Measurements from ENCODE around the gene TLE4.
"Not testable (repeated sequence)": the region's sequence is repeated elsewhere in the genome, so short reads cannot be mapped to it uniquely, and the experiment has no call there.

The TLE4 gene

DNA sequence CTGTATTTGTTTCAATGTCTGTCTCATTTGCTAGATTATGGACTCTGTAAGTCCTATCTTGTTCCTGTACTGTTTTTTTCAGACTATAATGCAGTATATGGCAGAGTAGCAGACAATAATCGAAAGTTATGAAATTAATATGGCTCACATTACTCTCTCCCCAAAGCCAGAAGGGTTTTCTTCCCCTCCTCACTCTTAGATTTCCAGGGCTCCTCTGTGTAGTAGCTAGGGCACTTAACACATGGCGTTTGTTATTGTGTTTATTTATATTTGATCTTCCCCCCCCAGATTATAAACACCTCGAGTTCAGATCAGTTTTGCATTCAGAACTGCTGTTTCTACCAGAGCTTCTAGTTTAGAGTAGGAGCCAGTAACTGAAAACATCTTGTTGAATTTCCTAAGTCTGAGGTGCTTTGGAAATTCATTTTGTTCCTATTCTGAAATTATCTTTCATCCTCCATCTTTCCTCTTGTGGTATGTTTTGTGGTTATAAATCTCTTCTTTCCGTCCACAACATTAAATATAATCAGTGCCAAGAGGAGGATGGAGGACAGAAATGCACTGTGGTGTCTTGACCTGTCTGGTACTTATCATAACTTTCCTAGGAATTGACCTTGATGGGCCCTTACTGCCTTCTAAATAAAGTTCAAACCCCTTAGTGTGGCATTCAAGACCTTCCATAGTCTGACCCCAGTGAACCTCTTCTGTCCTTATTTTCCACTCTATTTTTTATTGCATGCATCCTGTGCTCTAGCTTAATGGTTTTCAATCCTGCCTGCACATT, 27.0 kb downstream of the TLE4 start:
- TF ChIP-seq CTCF (IDR thresholded peaks at IDR 0.05; ENCODE audit: low read depth, low read length, missing control alignments), result no peak
- no peak overlapping the region for H3K4me3 ChIP-seq (replicated peaks; ENCODE audit: low read depth, low read length)
- no peak for DNase-seq (ENCODE audit: extremely low read depth, low read depth)

DNA sequence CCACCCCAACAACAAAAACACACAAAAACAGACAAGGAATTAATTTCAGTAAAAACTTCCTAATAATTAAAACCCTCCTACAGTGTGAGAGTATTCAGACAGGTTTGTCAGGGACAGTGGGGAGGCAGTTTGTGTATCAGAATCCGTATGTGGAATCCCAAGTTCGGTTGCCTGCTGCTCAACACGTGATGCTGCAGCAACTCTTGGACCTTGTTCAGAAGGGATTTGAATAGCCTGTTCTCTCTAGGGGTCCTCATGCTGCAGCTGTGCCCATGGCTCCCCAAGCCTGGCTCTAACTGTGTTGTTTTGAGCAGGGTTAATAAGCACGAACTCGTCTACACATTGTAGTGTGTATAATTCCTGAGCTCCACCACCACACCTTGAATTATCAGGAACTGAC, 28.7 kb downstream of the TLE4 start:
- H3K4me3 ChIP-seq (replicated peaks; ENCODE audit: low read depth, low read length), result no peak overlapping the region
- no peak for DNase-seq (ENCODE audit: extremely low read depth, low read depth)
- no peak for TF ChIP-seq CTCF (IDR thresholded peaks at IDR 0.05; ENCODE audit: low read depth, low read length, missing control alignments)

- no peak for DNase-seq (ENCODE audit: extremely low read depth, low read depth)
- no peak for TF ChIP-seq CTCF (IDR thresholded peaks at IDR 0.05; ENCODE audit: low read depth, low read length, missing control alignments)
- H3K4me3 ChIP-seq (replicated peaks; ENCODE audit: low read depth, low read length), result no peak overlapping the region
These were observed 31.6 kb downstream of the TLE4 start for GRCh38 chr9:79603222-79603920.

DNA sequence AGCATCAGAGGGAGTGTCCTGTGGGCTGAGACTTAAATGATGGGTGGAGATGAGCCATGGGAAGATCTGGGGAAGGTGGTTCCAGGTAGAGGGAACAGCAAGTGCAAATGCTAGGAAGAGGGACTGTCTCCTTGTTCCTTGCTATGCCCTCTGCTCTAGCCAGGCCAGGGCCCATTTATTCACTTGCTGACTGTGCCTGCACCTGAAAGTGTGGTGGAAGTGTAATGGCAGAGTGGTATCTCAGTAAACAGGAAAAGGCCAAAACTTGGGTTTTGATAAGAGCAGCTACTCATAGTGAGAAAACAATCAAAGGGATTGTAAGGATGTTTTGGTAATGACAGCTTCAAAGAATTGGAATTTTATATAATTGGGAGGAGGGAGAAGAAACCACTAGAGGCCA, 32.4 kb downstream of the TLE4 start:
- TF ChIP-seq CTCF (IDR thresholded peaks at IDR 0.05; ENCODE audit: low read depth, low read length, missing control alignments), result no peak
- no peak overlapping the region for H3K4me3 ChIP-seq (replicated peaks; ENCODE audit: low read depth, low read length)
- no peak for DNase-seq (ENCODE audit: extremely low read depth, low read depth)

DNA sequence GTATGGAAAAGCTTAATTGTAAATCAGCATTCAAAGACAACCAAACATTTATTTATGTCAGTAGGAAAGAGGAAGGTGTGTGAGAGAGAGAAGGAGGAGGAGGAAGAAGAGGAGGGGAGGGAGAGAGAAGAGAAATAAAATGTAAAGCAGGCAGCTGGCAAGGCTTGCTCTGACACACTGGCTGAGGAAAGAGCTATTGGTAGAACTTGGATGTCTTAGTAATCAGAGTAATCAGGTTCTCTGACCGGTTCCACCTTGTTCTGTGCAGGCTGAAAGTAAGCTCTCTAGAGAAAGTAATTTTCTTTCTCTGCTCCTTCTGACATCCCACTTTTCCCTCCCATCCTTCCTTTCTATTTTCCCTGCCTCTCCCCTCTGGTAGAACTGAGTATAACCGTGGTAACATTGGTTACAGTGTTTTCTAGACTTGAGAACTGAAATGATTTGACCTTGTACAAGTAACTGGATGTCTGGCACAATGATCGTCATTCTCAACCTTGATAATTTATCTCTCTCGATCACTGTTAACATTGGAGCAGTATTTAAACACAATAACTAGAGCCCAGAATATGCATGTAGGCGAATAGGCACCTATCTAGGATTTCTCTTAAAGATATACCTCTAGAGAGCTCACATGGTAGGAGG, 33.3 kb downstream of the TLE4 start:
- H3K4me3 ChIP-seq (replicated peaks; ENCODE audit: low read depth, low read length), result no peak overlapping the region
- DNase-seq (ENCODE audit: extremely low read depth, low read depth), result no peak
- no peak for TF ChIP-seq CTCF (IDR thresholded peaks at IDR 0.05; ENCODE audit: low read depth, low read length, missing control alignments)

- not testable (repeated sequence) for DNase-seq (ENCODE audit: extremely low read depth, low read depth); H3K4me3 ChIP-seq (replicated peaks; ENCODE audit: low read depth, low read length)
These were observed 34.8 kb downstream of the TLE4 start for GRCh38 chr9:79606529-79606928.

GRCh38 chr9:79609468-79610018, 37.8 kb downstream of the TLE4 start:
- no peak for DNase-seq (ENCODE audit: extremely low read depth, low read depth)
- TF ChIP-seq CTCF (IDR thresholded peaks at IDR 0.05; ENCODE audit: low read depth, low read length, missing control alignments), result no peak
- no peak overlapping the region for H3K4me3 ChIP-seq (replicated peaks; ENCODE audit: low read depth, low read length)

Measured in HFF-Myc (cell line).